ENCODE results near the gene RHPN2. TPM values are rescaled to one million over a fixed set of nuclear protein-coding genes. Genes with fewer than 3 reads are reported as not detected.
"Not testable (repeated sequence)": the region's sequence is repeated elsewhere in the genome, so short reads cannot be mapped to it uniquely, and the experiment has no call there.

Gene RHPN2
- total and polyA plus RNA-seq, 2 experiments from 2014 or later: 11.7 to 21.7 TPM

- H3K36me3 ChIP-seq: peaks cover 7% of the 10 kb centered on the region
- TF ChIP-seq CTCF (IDR thresholded peaks at IDR 0.05; ENCODE audit: low read depth, low read length): no peak
- H3K4me1 ChIP-seq (ENCODE audit: low read depth): no peaks in the 10 kb centered on the region
Observed at GRCh38 chr19:32966750-32967149, 97.9 kb downstream of the RHPN2 start.

DNA sequence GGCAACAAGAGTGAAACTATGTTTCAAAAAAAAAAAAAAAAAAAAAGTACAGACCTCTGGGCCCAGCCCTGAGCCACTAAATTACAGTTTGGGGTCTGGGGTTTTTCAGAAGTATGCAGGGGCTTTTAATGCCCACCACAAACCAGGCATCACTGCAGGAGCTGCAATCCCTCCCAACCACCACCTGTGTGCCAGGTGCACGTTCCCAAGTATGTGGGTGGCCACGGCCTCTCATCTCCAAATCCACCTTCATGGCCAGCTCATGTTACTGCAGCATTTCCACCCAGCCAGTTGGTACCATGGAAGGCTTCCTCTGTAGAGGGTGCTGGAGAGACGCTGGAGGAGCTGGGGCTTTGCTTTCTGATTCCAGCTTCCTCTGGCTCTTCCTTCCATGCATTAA, 119.4 kb downstream of the RHPN2 start:
- DNase-seq (ENCODE audit: low read depth in 1 of 2, low spot score in 1 of 2): no peak
- H3K9me3 ChIP-seq (ENCODE audit: low read depth): no peaks in the 10 kb centered on the region
- H3K27me3 ChIP-seq: no peaks in the 10 kb centered on the region
- no peak overlapping the region for H3K27ac ChIP-seq
- no peak for TF ChIP-seq CTCF (IDR thresholded peaks at IDR 0.05; ENCODE audit: low read depth, low read length)
- H3K4me1 ChIP-seq (ENCODE audit: low read depth): no peaks in the 10 kb centered on the region
- H3K4me3 ChIP-seq: no peak overlapping the region
- peaks cover 24% of the 10 kb centered on the region for H3K36me3 ChIP-seq

More at GRCh38 chr19:32966750-32967149, 97.9 kb downstream of the RHPN2 start:
- Histone ChIP-seq H3K9me3 (ENCODE audit: low read depth) (no peaks in the 10 kb centered on the region), H3K4me3 (no peak overlapping the region), H3K27me3 (no peaks in the 10 kb centered on the region), H3K27ac (no peak overlapping the region)
- no peak for DNase-seq (ENCODE audit: low read depth in 1 of 2, low spot score in 1 of 2)

- H3K27ac ChIP-seq; H3K9me3 ChIP-seq (ENCODE audit: low read depth); DNase-seq (ENCODE audit: low read depth in 1 of 2, low spot score in 1 of 2); H3K4me1 ChIP-seq (ENCODE audit: low read depth); H3K27me3 ChIP-seq; H3K4me3 ChIP-seq: not testable (repeated sequence)
- peaks cover 11% of the 10 kb centered on the region for H3K36me3 ChIP-seq
Observed at GRCh38 chr19:32941273-32941672, 123.4 kb downstream of the RHPN2 start.

GRCh38 chr19:32936065-32936464, 128.6 kb downstream of the RHPN2 start:
- no peaks in the 10 kb centered on the region for H3K4me1 ChIP-seq (ENCODE audit: low read depth)
- no peak overlapping the region for H3K27ac ChIP-seq
- H3K36me3 ChIP-seq: no peaks in the 10 kb centered on the region
- TF ChIP-seq CTCF (IDR thresholded peaks at IDR 0.05; ENCODE audit: low read depth, low read length): no peak
- DNase-seq (ENCODE audit: low read depth in 1 of 2, low spot score in 1 of 2): no peak
- H3K9me3 ChIP-seq (ENCODE audit: low read depth): no peaks in the 10 kb centered on the region
- no peak overlapping the region for H3K4me3 ChIP-seq
- no peaks in the 10 kb centered on the region for H3K27me3 ChIP-seq

DNA sequence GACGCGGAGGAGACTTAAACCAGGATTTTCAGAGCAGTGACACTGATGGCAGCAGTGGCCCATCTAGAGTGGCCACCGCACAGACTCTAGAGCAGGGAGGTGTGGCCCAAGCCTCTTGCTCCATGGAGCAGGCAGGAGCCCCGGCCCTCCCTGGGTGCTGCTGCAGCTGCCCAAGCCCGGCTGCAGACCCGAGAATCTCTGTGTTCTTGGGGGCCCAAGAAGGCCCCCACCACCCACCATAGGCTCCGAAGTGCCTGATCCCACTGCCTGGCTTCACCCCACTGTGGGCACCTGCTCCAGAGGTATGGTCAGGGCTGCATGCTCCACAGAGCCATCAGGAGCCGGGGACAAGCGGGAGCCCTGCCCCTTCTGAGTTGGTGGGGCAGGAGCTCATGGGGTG, 129.1 kb downstream of the RHPN2 start:
- no peaks in the 10 kb centered on the region for H3K36me3 ChIP-seq
- no peaks in the 10 kb centered on the region for H3K9me3 ChIP-seq (ENCODE audit: low read depth)
- no peak for DNase-seq (ENCODE audit: low read depth in 1 of 2, low spot score in 1 of 2)
- no peak overlapping the region for H3K4me3 ChIP-seq
- H3K27me3 ChIP-seq: no peaks in the 10 kb centered on the region
- no peaks in the 10 kb centered on the region for H3K4me1 ChIP-seq (ENCODE audit: low read depth)
- TF ChIP-seq CTCF (IDR thresholded peaks at IDR 0.05; ENCODE audit: low read depth, low read length): no peak
- H3K27ac ChIP-seq: no peak overlapping the region

GRCh38 chr19:32933571-32933970, 131.1 kb downstream of the RHPN2 start:
- Histone ChIP-seq H3K27ac (no peak overlapping the region), H3K4me3 (no peak overlapping the region), H3K27me3 (no peaks in the 10 kb centered on the region), H3K36me3 (no peaks in the 10 kb centered on the region), H3K9me3 (ENCODE audit: low read depth) (no peaks in the 10 kb centered on the region), H3K4me1 (ENCODE audit: low read depth) (no peaks in the 10 kb centered on the region)
- TF ChIP-seq CTCF (IDR thresholded peaks at IDR 0.05; ENCODE audit: low read depth, low read length): no peak
- DNase-seq (ENCODE audit: low read depth in 1 of 2, low spot score in 1 of 2): no peak
